OCI-LY1 (cell line): ENCODE data around the gene ZCCHC17.

Source experiments
- H2AFZ ChIP-seq: fragments of 200-600 bp; sonication (generic), shearing (Covaris generic); 2 replicates; pipeline ENCODE4 v1.6.0; 2014; ENCODE audit warnings: antibody characterized with exemption, mild to moderate bottlenecking, low read length
- H3F3A ChIP-seq: fragments of 200-600 bp; sonication (generic), shearing (Covaris generic); 2 replicates; pipeline ENCODE4 v1.6.0; 2014; ENCODE audit warnings: mild to moderate bottlenecking, antibody characterized with exemption, low read length, moderate library complexity; ENCODE audit not compliant: insufficient read depth
- H3K27ac ChIP-seq: fragments of 200-600 bp; sonication (generic); 2 replicates; pipeline ENCODE4 v1.5.1; 2014; ENCODE audit warnings: low read length, mixed run types, mild to moderate bottlenecking, low read depth; ENCODE audit not compliant: poor library complexity, severe bottlenecking
- H3K27me3 ChIP-seq: fragments of 200-600 bp; sonication (generic); 2 replicates; pipeline ENCODE4 v1.6.0; 2014; ENCODE audit warnings: antibody characterized with exemption, mild to moderate bottlenecking, low read length, moderate library complexity; ENCODE audit not compliant: insufficient read depth
- H3K36me3 ChIP-seq: fragments of 200-600 bp; sonication (generic); 2 replicates; pipeline ENCODE4 v1.6.1; 2014; ENCODE audit warnings: mild to moderate bottlenecking, antibody characterized with exemption, low read length, moderate library complexity, mixed read lengths; ENCODE audit not compliant: insufficient read depth
- H3K4me1 ChIP-seq: fragments of 200-600 bp; sonication (generic); 2 replicates; pipeline ENCODE4 v1.5.1; 2014; ENCODE audit warnings: mild to moderate bottlenecking, low read length, moderate library complexity; ENCODE audit not compliant: insufficient read depth, severe bottlenecking
- H3K4me2 ChIP-seq: fragments of 200-600 bp; sonication (generic), shearing (Covaris generic); 2 replicates; pipeline ENCODE4 v1.6.1; 2014; ENCODE audit warnings: low read length
- H3K4me3 ChIP-seq: fragments of 200-600 bp; sonication (generic); 2 replicates; pipeline ENCODE4 v1.5.1; 2014; ENCODE audit warnings: low read length, low read depth, mild to moderate bottlenecking, mixed read lengths; ENCODE audit not compliant: poor library complexity, severe bottlenecking
- H3K79me2 ChIP-seq: fragments of 200-600 bp; shearing (Covaris generic); 2 replicates; pipeline ENCODE4 v1.6.1; 2016; ENCODE audit warnings: mixed run types, low read length, mixed read lengths; ENCODE audit not compliant: insufficient read depth
- H3K9ac ChIP-seq: fragments of 200-600 bp; sonication (generic), shearing (Covaris generic); 2 replicates; pipeline ENCODE4 v1.6.1; 2014; ENCODE audit warnings: mild to moderate bottlenecking, low read length, mixed read lengths
- H3K9me2 ChIP-seq: fragments of 200-600 bp; sonication (generic), shearing (Covaris generic); 2 replicates; pipeline ENCODE4 v1.6.1; 2014; ENCODE audit warnings: low read depth, mild to moderate bottlenecking, low read length, mixed read lengths
- H3K9me3 ChIP-seq: fragments of 200-600 bp; shearing (Covaris generic); 2 replicates; pipeline ENCODE4 v1.6.1; 2014; ENCODE audit warnings: low read length, mixed read lengths
- H4K20me1 ChIP-seq: fragments of 200-600 bp; sonication (generic), shearing (Covaris generic); 2 replicates; pipeline ENCODE4 v1.6.0; 2016; ENCODE audit warnings: mild to moderate bottlenecking, low read length; ENCODE audit not compliant: insufficient read depth
- EZH2 ChIP-seq: fragments of 200-600 bp; sonication (generic), shearing (Covaris generic); IDR thresholded peaks from 2 replicates; pipeline ENCODE4 v1.8.0; 2017; ENCODE audit warnings: borderline replicate concordance, mixed run types, mild to moderate bottlenecking, antibody characterized with exemption, low read length, moderate library complexity, mixed read lengths
- TF ChIP-seq, protein P1 (sequence below): fragments of 200-600 bp; sonication (generic), shearing (Covaris generic); IDR thresholded peaks from 2 replicates; pipeline ENCODE4 v1.5.1; 2017; ENCODE audit warnings: mild to moderate bottlenecking, antibody characterized with exemption, low read length, moderate library complexity, mixed read lengths

Gene ZCCHC17

DNA sequence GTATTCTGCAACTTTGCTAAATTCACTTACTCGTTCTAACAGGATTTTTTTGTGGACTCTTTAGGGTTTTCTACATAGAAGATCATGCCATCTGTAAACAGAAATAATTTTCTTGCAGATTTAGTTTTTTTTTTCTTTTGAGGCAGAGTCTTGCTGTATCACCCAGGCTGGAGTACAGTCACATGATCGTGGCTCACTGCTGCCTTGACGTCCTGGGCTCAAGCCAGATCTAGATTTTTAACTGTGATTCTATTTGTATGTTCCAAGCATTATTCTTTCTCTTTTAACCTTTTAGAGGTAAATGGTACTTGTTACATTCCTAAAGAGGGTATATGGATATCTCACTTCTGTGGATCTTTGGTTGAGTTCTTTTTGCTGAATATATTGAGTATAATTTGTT, 57.5 kb downstream of the ZCCHC17 start:
- Histone ChIP-seq H2AFZ (no peak overlapping the region), H3F3A (no peaks in the 10 kb centered on the region), H3K4me1 (no peaks in the 10 kb centered on the region), H3K79me2 (no peaks in the 10 kb centered on the region), H3K4me3 (no peak overlapping the region), H4K20me1 (no peaks in the 10 kb centered on the region), H3K36me3 (peaks cover 65% of the 10 kb centered on the region), H3K9me2 (no peaks in the 10 kb centered on the region), H3K9ac (no peak overlapping the region), H3K27me3 (no peaks in the 10 kb centered on the region), H3K9me3 (no peaks in the 10 kb centered on the region; the same call in 1 of the 2 replicates), H3K4me2 (no peak overlapping the region), H3K27ac (no peak overlapping the region)
- TF ChIP-seq, protein P1, sequence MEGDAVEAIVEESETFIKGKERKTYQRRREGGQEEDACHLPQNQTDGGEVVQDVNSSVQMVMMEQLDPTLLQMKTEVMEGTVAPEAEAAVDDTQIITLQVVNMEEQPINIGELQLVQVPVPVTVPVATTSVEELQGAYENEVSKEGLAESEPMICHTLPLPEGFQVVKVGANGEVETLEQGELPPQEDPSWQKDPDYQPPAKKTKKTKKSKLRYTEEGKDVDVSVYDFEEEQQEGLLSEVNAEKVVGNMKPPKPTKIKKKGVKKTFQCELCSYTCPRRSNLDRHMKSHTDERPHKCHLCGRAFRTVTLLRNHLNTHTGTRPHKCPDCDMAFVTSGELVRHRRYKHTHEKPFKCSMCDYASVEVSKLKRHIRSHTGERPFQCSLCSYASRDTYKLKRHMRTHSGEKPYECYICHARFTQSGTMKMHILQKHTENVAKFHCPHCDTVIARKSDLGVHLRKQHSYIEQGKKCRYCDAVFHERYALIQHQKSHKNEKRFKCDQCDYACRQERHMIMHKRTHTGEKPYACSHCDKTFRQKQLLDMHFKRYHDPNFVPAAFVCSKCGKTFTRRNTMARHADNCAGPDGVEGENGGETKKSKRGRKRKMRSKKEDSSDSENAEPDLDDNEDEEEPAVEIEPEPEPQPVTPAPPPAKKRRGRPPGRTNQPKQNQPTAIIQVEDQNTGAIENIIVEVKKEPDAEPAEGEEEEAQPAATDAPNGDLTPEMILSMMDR, result no peak
- no peak for TF ChIP-seq EZH2

DNA sequence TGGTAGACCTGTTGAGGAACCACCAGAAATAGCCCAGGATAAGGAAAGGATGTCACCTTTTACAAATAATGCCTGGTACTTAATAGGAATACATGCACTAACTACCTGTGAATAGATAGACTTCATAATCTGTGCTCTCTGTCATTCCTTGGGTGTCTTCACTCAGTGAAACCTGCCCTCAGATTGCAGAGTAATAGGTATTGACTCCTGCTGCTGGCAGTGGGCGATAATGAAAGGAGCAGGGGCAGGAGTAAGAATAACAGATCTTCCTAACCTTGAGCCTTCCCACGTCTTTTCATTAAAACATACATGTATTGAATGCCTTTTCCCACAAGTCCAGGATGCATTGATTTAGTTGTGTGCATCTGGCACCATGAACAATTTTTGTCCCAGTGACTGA, 59.6 kb downstream of the ZCCHC17 start:
- TF ChIP-seq, protein P1, result no peak
- H3K9me3 ChIP-seq, result no peaks in the 10 kb centered on the region; the same call in 1 of the 2 replicates
- H3K36me3 ChIP-seq, result peaks cover 61% of the 10 kb centered on the region
- no peaks in the 10 kb centered on the region for H3K4me1 ChIP-seq
- H2AFZ ChIP-seq, result no peak overlapping the region
- H3K9ac ChIP-seq, result no peak overlapping the region
- H3K9me2 ChIP-seq, result no peaks in the 10 kb centered on the region
- no peaks in the 10 kb centered on the region for H3K79me2 ChIP-seq
- H3K4me3 ChIP-seq, result no peak overlapping the region
- no peak overlapping the region for H3K27ac ChIP-seq
- H4K20me1 ChIP-seq, result no peaks in the 10 kb centered on the region
- no peak overlapping the region for H3K4me2 ChIP-seq
- no peaks in the 10 kb centered on the region for H3F3A ChIP-seq
- H3K27me3 ChIP-seq, result no peaks in the 10 kb centered on the region

DNA sequence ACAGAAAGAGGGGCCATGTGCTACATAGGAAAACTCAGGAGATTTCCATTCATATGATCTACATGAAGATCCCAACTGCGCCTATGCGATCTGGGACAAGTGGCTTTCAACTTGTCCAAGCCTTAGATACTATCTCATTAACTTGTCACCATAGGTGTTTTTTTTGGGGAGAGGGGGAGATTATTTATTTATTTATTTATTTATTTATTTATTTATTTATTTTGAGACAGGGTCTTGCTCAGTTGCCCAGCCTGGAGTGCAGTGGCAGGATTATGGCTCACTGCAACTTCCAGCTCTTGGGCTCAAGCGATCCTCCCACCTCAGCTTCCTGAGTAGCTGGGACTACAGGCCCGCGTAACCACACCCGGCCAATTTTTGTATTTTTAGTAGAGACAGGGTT, 64.8 kb downstream of the ZCCHC17 start:
- no peaks in the 10 kb centered on the region for H3F3A ChIP-seq
- H3K27me3 ChIP-seq, result no peaks in the 10 kb centered on the region
- no peak overlapping the region for H3K9ac ChIP-seq
- H3K79me2 ChIP-seq, result no peaks in the 10 kb centered on the region
- H3K4me1 ChIP-seq, result no peaks in the 10 kb centered on the region
- no peaks in the 10 kb centered on the region for H4K20me1 ChIP-seq
- H3K9me3 ChIP-seq, result no peaks in the 10 kb centered on the region
- TF ChIP-seq, protein P1, result no peak
- no peak for TF ChIP-seq EZH2
- no peak overlapping the region for H3K27ac ChIP-seq
- H3K36me3 ChIP-seq, result peaks cover 45% of the 10 kb centered on the region; the same call in 1 of the 2 replicates
- H3K4me2 ChIP-seq, result no peak overlapping the region
- no peak overlapping the region for H2AFZ ChIP-seq
- H3K9me2 ChIP-seq, result no peaks in the 10 kb centered on the region
- no peak overlapping the region for H3K4me3 ChIP-seq
